ENCODE results near the gene NPHP3. TPM values are rescaled to one million over a fixed set of nuclear protein-coding genes. Genes with fewer than 3 reads are reported as not detected.
A peak's percentile ranks its signal among the peaks of the same experiment; 100 is the strongest.

Gene NPHP3
- total RNA-seq, 4 donors from 2014 or later = 6.3 to 13.4 (median 10.6) TPM

DNA sequence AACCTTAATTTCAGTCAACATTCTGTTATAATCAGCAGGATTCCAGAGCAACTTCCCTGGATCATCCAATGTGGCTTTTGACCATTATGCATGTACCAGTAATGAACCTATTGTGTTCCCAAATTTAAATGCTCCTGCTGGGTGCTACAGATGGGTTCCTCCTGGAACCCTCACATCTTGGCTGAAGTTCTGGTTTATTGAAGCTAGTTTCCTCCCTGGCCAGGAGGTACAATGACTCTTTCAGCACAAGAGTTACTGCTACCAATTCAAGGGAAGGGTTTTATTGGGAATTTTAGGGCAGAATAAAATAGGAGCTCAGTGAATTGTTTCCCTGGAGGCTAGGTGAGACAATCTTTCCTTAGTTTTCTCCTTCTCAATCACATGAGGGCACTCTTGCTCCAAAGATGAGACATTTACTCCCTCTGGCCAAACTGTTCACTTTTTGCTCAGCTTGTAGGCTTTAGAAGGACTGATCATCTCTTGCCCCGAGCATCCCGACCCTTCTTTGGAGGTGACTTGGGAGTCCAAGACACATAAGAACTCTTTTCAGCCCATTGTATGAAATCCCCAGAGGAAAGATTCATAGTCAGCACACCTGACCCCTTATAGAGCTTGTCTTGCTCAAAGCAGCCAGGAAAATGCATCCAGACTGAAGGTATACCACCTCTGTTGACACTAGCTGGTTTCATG is 8.8 kb upstream of the NPHP3 start:
- in situ Hi-C loops (cut with MboI; ENCODE audit: low sequenced_read_pairs in 4 of 4) = loop anchor here (5.0 to 25.0 kb wide), 3 partner anchors 306 to 691 kb away; partner anchors contain the start of gene TMEM108 (in 3 of the 4)

DNA sequence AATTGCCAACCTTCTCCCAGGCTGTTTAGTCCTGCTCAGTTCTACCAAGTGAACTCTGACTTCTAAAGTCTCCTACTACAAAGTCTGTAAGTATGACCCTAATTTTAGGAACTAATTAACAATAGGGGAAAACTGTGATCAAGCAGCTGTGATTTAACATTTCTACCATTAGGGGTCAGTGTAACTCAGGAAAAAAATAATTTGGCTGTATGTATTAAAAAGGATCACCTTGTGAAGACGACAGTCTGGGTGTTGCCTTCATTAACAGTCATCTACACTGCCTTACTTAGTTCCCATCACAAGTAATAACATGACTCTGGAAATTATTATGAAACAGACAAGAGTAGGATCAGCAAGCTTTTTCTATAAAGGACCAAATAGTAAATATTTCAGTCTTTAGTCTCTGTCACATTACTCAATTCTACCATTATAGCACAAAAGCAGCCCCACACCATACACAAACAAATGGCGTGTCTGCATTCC is 4.2 kb upstream of the NPHP3 start:
- Histone ChIP-seq H3K4me1 (peaks cover 6 to 11% of the 10 kb centered on the region in 2 donors), H3K27me3 (no peaks in the 10 kb centered on the region), H3K9me3 (no peaks in the 10 kb centered on the region), H3K27ac (no peak overlapping the region), H3K4me3 (no peak overlapping the region), H3K36me3 (no peaks in the 10 kb centered on the region)
- DNase-seq (no peak), ATAC-seq (no peak)
- intact Hi-C loops (cut with DNase I; ENCODE audit: low total_unique reads) (loop anchor here (5.0 to 10.0 kb wide), 2 partner anchors 1201 to 1638 kb away; no protein-coding TSS in a partner anchor), in situ Hi-C loops (cut with MboI; ENCODE audit: low sequenced_read_pairs in 4 of 4) (loop anchor here (5.0 to 25.0 kb wide), 6 partner anchors 311 to 848 kb away; partner anchors contain the start of genes TMEM108 (in 3 of the 4) and CDV3 (in 2 of the 4))
- no peak for TF ChIP-seq POLR2A (IDR thresholded peaks at IDR 0.05)
- TF ChIP-seq CTCF (IDR thresholded peaks at IDR 0.05 in 4 of 5, conservative IDR thresholded peaks at IDR 0.05 in 1 of 5) = peak; percentile 59 to 82 (median 71)

More for the DNA sequence above, 8.8 kb upstream of the NPHP3 start:
- TF ChIP-seq POLR2A (IDR thresholded peaks at IDR 0.05) (no peak), CTCF (IDR thresholded peaks at IDR 0.05 in 4 of 5, conservative IDR thresholded peaks at IDR 0.05 in 1 of 5) (peak in 4 of 5 experiments; percentile 14 to 41 (median 24))
- Histone ChIP-seq H3K27me3 (no peaks in the 10 kb centered on the region), H3K4me1 (peaks cover 0 to 5% of the 10 kb centered on the region in 2 donors), H3K4me3 (no peak overlapping the region), H3K9me3 (no peaks in the 10 kb centered on the region), H3K27ac (no peak overlapping the region), H3K36me3 (no peaks in the 10 kb centered on the region)
- intact Hi-C loops (cut with DNase I; ENCODE audit: low total_unique reads) = loop anchor here (1.0 kb wide), 2 partner anchors 653 to 692 kb away; no protein-coding TSS in a partner anchor
- ATAC-seq (peak; percentile 54 to 77), DNase-seq (no peak)

- DNase-seq (no peak), ATAC-seq (peak; percentile 44 to 50)
- peak overlapping the region; percentile 67 to 89 (median 85) for H3K4me3 ChIP-seq
- intact Hi-C loops (cut with DNase I; ENCODE audit: low total_unique reads) = loop anchor here (2.0 to 10.0 kb wide), 7 partner anchors 62 to 1642 kb away; partner anchors contain the start of genes CDV3, NUDT16, SRPRB and TMEM108
- in situ Hi-C loops (cut with MboI; ENCODE audit: low sequenced_read_pairs in 4 of 4) = loop anchor here (10.0 to 25.0 kb wide), 5 partner anchors 702 to 1089 kb away; partner anchors contain the start of genes CDV3 (in 2 of the 4) and SRPRB (in 1 of the 4)
- H3K36me3 ChIP-seq = no peaks in the 10 kb centered on the region
- H3K9me3 ChIP-seq = no peaks in the 10 kb centered on the region
- peak; percentile 9 to 69 for TF ChIP-seq POLR2A (IDR thresholded peaks at IDR 0.05)
- no peak for TF ChIP-seq CTCF (IDR thresholded peaks at IDR 0.05 in 4 of 5, conservative IDR thresholded peaks at IDR 0.05 in 1 of 5)
- peak overlapping the region; percentile 65 to 89 (median 87) for H3K27ac ChIP-seq
- no peaks in the 10 kb centered on the region for H3K27me3 ChIP-seq
- H3K4me1 ChIP-seq = peaks cover 21 to 33% of the 10 kb centered on the region in 2 donors
These were observed 1.1 kb upstream of the NPHP3 start for GRCh38 chr3:132723024-132723950.

- H3K36me3 ChIP-seq = peaks cover 0 to 6% of the 10 kb centered on the region in 2 donors
- peak overlapping the region; percentile 83 to 100 (median 94) for H3K27ac ChIP-seq
- ATAC-seq (peak; percentile 64 to 69), DNase-seq (peak; percentile 44 to 67)
- peaks cover 21 to 33% of the 10 kb centered on the region in 2 donors for H3K4me1 ChIP-seq
- in situ Hi-C loops (cut with MboI; ENCODE audit: low sequenced_read_pairs in 4 of 4) = loop anchor here (10.0 to 25.0 kb wide), 5 partner anchors 703 to 1091 kb away; partner anchors contain the start of genes CDV3 (in 2 of the 4) and SRPRB (in 1 of the 4)
- H3K4me3 ChIP-seq = peak overlapping the region; percentile 57 to 99 (median 70)
- H3K9me3 ChIP-seq = no peaks in the 10 kb centered on the region
- intact Hi-C loops (cut with DNase I; ENCODE audit: low total_unique reads) = loop anchor here (1.0 to 10.0 kb wide), 8 partner anchors 61 to 1643 kb away; partner anchors contain the start of genes CDV3, NUDT16, SRPRB and TMEM108
- H3K27me3 ChIP-seq = no peaks in the 10 kb centered on the region
- TF ChIP-seq POLR2A (IDR thresholded peaks at IDR 0.05) = no peak
- TF ChIP-seq CTCF (IDR thresholded peaks at IDR 0.05 in 4 of 5, conservative IDR thresholded peaks at IDR 0.05 in 1 of 5) = peak; percentile 41 to 71 (median 60)
These were observed 587 bp downstream of the NPHP3 start for GRCh38 chr3:132721479-132722164.

Data from gastrocnemius medialis (tissue), 4 donors.